Sigmoid colon (tissue), 4 donors: ENCODE measurements around the gene KLF7.

Experiments
- POLR2A ChIP-seq, 2 donors: fragments of 450-650 bp; IDR thresholded peaks; one replicate each; pipeline ENCODE4 v1.6.1; 2016; ENCODE audit warnings: antibody characterized with exemption in 2 of 2, mild to moderate bottlenecking in 2 of 2, moderate library complexity in 2 of 2
- POLR2AphosphoS5 ChIP-seq, 4 donors: sonication (generic); formaldehyde crosslinking; IDR thresholded peaks; one replicate each; pipeline ENCODE4 v1.6.1; 2017; ENCODE audit warnings: antibody characterized with exemption in 4 of 4
- TF ChIP-seq, protein P1 (sequence below), 4 experiments: fragments of 450-650 bp in 3 of 4; fragments of 200-600 bp in 1 of 4; IDR thresholded peaks; one replicate each; pipeline ENCODE4 v1.5.1; 2016 to 2019; ENCODE audit warnings: antibody characterized with exemption in 4 of 4, mild to moderate bottlenecking in 3 of 4, moderate library complexity in 2 of 4

DNA sequence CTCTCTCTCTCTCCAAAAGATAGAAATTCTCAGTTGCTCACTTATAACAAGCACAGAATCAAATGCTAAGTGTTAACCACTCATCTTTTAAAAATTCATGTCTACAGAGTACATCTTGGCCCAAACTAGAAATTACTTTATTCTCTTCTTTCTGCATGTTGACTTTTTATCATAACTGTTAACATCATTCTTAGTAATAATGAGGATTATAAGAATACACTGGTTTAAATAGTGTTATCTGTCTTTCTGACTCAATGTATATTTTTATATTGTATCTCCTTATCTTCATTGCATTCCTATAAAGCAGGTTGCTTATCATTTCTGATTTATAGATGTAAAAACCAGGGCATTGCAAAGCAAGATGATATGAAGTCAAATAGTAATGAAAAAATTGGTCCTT lies 17.8 kb upstream of the KLF7 start:
- no peak for TF ChIP-seq POLR2A (IDR thresholded peaks at IDR 0.05)
- TF ChIP-seq, protein P1, sequence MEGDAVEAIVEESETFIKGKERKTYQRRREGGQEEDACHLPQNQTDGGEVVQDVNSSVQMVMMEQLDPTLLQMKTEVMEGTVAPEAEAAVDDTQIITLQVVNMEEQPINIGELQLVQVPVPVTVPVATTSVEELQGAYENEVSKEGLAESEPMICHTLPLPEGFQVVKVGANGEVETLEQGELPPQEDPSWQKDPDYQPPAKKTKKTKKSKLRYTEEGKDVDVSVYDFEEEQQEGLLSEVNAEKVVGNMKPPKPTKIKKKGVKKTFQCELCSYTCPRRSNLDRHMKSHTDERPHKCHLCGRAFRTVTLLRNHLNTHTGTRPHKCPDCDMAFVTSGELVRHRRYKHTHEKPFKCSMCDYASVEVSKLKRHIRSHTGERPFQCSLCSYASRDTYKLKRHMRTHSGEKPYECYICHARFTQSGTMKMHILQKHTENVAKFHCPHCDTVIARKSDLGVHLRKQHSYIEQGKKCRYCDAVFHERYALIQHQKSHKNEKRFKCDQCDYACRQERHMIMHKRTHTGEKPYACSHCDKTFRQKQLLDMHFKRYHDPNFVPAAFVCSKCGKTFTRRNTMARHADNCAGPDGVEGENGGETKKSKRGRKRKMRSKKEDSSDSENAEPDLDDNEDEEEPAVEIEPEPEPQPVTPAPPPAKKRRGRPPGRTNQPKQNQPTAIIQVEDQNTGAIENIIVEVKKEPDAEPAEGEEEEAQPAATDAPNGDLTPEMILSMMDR (IDR thresholded peaks at IDR 0.05), result no peak
- TF ChIP-seq POLR2AphosphoS5 (IDR thresholded peaks at IDR 0.05), result no peak
